IPS DF 6.9 (cell line): ENCODE measurements around the gene KIF9.
"Not testable (repeated sequence)": the region's sequence is repeated elsewhere in the genome, so short reads cannot be mapped to it uniquely, and the experiment has no call there.

Source experiments
- DNase-seq: peaks from one replicate; pipeline ENCODE4 v3.0.0-alpha.2; 2013; ENCODE audit warnings: low read depth, low spot score
- H3K27ac ChIP-seq: one replicate; pipeline ENCODE4 v1.5.1; 2013; ENCODE audit warnings: low read length, control low read depth
- H3K27me3 ChIP-seq: 2 replicates; pipeline ENCODE4 v1.6.1; 2013; ENCODE audit warnings: mild to moderate bottlenecking, low read length; ENCODE audit not compliant: control insufficient read depth, insufficient read depth
- H3K36me3 ChIP-seq: 2 replicates; pipeline ENCODE4 v1.6.1; 2013; ENCODE audit warnings: low read length; ENCODE audit not compliant: control insufficient read depth, insufficient read depth
- H3K4me1 ChIP-seq: 2 replicates; pipeline ENCODE4 v1.6.1; 2013; ENCODE audit warnings: low read length; ENCODE audit not compliant: control insufficient read depth, insufficient read depth
- H3K4me3 ChIP-seq: 2 replicates; pipeline ENCODE4 v1.5.1; 2013; ENCODE audit warnings: mild to moderate bottlenecking, low read length
- H3K9me3 ChIP-seq: 2 replicates; pipeline ENCODE4 v1.6.1; 2013; ENCODE audit warnings: low read length, inconsistent platforms; ENCODE audit not compliant: control insufficient read depth, insufficient read depth
- WGBS: extraction: QIAGEN DNeasy Blood & Tissue Kit; methylation state at CpG from one replicate; pipeline ENCODE4 v1.1.7; 2013; ENCODE audit warnings: mixed read lengths, missing lambda C conversion rate; ENCODE audit not compliant: insufficient read length, insufficient coverage; 5-methylcytosine and 5-hydroxymethylcytosine counted together

Gene KIF9

DNA sequence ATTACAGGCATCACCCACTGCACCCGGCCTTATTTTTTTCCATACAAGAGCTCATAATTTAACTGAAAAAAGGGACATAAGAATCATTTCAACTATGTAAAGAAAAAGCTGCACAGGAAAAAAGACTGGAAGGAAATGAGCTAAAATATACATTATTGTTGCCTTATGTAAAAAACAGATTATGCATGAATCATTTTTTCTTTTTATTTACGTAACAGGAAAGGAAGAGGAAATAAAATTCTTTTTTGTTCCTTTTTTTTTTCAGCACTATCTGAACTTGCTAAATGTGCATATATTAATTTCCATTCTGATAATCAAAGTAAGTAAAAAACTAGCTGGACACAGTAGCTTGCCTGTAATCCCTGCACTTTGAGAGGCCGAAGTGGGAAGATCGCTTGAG is 12.1 kb downstream of the KIF9 start:
- DNase-seq = no peak
- Histone ChIP-seq H3K36me3 (no peaks in the 10 kb centered on the region), H3K27ac (no peak overlapping the region), H3K4me3 (no peak overlapping the region), H3K27me3 (no peaks in the 10 kb centered on the region), H3K4me1 (no peaks in the 10 kb centered on the region), H3K9me3 (no peaks in the 10 kb centered on the region)
- WGBS = no CpG with 5 or more reads among the region's 4 CpGs

GRCh38 chr3:47267490-47267824 is 15.1 kb downstream of the KIF9 start:
- Histone ChIP-seq H3K27me3 (no peaks in the 10 kb centered on the region), H3K36me3 (no peaks in the 10 kb centered on the region), H3K27ac (no peak overlapping the region), H3K4me1 (no peaks in the 10 kb centered on the region), H3K9me3 (no peaks in the 10 kb centered on the region), H3K4me3 (no peak overlapping the region)
- no peak for DNase-seq

GRCh38 chr3:47266709-47267489 is 15.7 kb downstream of the KIF9 start:
- WGBS = no CpG with 5 or more reads among the region's 11 CpGs
- Histone ChIP-seq H3K4me1 (no peaks in the 10 kb centered on the region), H3K27me3 (no peaks in the 10 kb centered on the region), H3K36me3 (no peaks in the 10 kb centered on the region), H3K9me3 (no peaks in the 10 kb centered on the region), H3K4me3 (no peak overlapping the region), H3K27ac (no peak overlapping the region)
- DNase-seq = no peak

GRCh38 chr3:47265725-47266428 is 16.7 kb downstream of the KIF9 start:
- no peak overlapping the region for H3K27ac ChIP-seq
- H3K9me3 ChIP-seq = no peaks in the 10 kb centered on the region
- H3K27me3 ChIP-seq = no peaks in the 10 kb centered on the region
- H3K4me3 ChIP-seq = no peak overlapping the region
- DNase-seq = no peak
- no peaks in the 10 kb centered on the region for H3K36me3 ChIP-seq
- WGBS = 100% methylated on average over 1 of the region's 10 CpGs
- H3K4me1 ChIP-seq = no peaks in the 10 kb centered on the region

GRCh38 chr3:47265008-47265407 is 17.6 kb downstream of the KIF9 start:
- H3K9me3 ChIP-seq = no peaks in the 10 kb centered on the region
- H3K27ac ChIP-seq = no peak overlapping the region
- no peak overlapping the region for H3K4me3 ChIP-seq
- H3K27me3 ChIP-seq = no peaks in the 10 kb centered on the region
- no peak for DNase-seq
- no peaks in the 10 kb centered on the region for H3K4me1 ChIP-seq
- H3K36me3 ChIP-seq = no peaks in the 10 kb centered on the region
- no CpG with 5 or more reads among the region's 1 CpG for whole genome bisulfite sequencing

DNA sequence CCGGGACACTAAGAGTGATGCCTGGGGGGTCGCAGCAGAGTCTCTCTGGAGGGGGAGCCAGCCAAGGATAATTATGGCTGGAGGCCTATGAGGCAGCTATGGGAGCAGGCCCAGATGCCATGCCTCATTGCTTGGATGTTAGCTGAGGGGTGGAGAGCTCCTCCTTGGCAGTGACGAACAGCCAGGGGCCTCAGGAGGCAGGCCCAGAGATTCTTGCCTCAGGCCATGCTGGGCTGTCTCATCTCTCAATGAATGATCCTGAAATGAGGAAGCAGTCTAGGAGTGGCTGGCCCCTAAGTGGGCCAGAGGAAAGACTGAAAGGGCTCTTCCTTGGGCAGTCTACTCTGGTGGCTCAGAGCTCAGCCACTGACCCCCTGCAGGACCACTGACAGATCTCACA is 21.3 kb downstream of the KIF9 start:
- H3K27me3 ChIP-seq = no peaks in the 10 kb centered on the region
- DNase-seq = no peak
- H3K27ac ChIP-seq = no peak overlapping the region
- H3K4me1 ChIP-seq = no peaks in the 10 kb centered on the region
- no peaks in the 10 kb centered on the region for H3K9me3 ChIP-seq
- no peaks in the 10 kb centered on the region for H3K36me3 ChIP-seq
- no peak overlapping the region for H3K4me3 ChIP-seq
- WGBS = no CpG with 5 or more reads among the region's 3 CpGs

GRCh38 chr3:47260605-47261004 is 22.0 kb downstream of the KIF9 start:
- Histone ChIP-seq H3K36me3 (no peaks in the 10 kb centered on the region), H3K4me3 (no peak overlapping the region), H3K4me1 (no peaks in the 10 kb centered on the region), H3K27ac (no peak overlapping the region), H3K9me3 (no peaks in the 10 kb centered on the region), H3K27me3 (no peaks in the 10 kb centered on the region)
- no peak for DNase-seq
- WGBS = no CpG with 5 or more reads among the region's 4 CpGs

DNA sequence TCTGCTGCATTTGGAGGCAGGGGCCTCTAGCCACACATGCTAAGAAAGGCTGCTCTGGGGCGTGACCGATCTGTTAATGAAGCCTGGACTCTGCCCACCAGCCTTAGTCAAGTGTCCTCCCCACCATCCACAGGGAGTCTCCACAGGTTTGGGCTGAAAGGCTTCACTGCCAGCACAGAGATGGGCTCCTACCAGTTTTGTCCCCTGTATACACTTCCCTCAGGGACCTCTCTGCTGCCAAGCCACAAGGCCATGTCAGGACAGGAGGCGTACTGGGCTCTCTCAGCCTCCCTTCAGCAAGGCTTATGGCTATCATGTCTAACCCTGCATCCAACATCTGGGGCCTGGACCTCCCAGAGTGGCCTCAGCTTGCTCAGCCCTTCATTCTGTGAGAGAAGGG is 23.5 kb downstream of the KIF9 start:
- no peak overlapping the region for H3K27ac ChIP-seq
- no peak for DNase-seq
- WGBS = no CpG with 5 or more reads among the region's 3 CpGs

DNA sequence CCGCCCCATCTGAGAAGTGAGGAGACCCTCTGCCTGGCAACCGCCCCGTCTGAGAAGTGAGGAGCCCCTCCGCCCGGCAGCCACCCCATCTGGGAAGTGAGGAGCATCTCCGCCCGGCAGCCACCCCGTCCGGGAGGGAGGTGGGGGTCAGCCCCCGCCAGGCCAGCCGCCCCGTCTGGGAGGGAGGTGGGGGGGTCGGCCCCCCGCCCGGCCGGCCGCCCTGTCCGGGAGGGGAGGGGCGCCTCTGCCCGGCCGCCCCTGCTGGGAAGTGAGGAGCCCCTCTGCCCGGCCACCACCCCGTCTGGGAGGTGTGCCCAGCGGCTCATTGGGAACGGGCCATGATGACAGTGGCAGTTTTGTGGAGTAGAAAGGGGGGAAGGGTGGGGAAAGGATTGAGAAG is 26.3 kb downstream of the KIF9 start:
- H3K4me1 ChIP-seq, DNase-seq, H3K36me3 ChIP-seq, H3K27ac ChIP-seq, H3K4me3 ChIP-seq, H3K9me3 ChIP-seq, H3K27me3 ChIP-seq: not testable (repeated sequence)
- no CpG with 5 or more reads among the region's 25 CpGs for WGBS

More for the DNA sequence above, 23.5 kb downstream of the KIF9 start:
- Histone ChIP-seq H3K36me3 (no peaks in the 10 kb centered on the region), H3K4me3 (no peak overlapping the region), H3K9me3 (no peaks in the 10 kb centered on the region), H3K27me3 (no peaks in the 10 kb centered on the region), H3K4me1 (no peaks in the 10 kb centered on the region)

DNA sequence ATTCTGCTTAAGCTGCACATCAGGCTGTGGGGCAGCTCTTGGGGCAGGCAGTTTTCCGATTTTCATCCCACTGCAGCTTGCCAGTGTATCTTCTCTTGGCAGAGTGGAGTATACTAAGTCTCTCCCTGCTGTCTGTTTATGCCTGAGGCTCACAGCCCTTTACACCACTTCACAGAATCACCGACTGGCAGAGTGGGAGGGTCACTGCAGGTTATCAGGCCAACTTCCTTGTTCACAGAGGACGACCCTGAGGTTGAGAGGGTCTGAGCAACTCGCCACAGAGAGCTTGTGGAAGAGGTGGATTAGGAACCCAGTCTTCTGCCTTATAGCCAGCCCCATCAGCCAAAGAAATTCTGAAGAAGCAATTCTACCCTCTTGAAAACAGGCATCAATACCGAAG is 30.9 kb downstream of the KIF9 start:
- no peaks in the 10 kb centered on the region for H3K9me3 ChIP-seq
- WGBS = no CpG with 5 or more reads among the region's 5 CpGs
- no peak for DNase-seq
- no peaks in the 10 kb centered on the region for H3K36me3 ChIP-seq
- no peak overlapping the region for H3K4me3 ChIP-seq
- H3K4me1 ChIP-seq = no peaks in the 10 kb centered on the region
- no peak overlapping the region for H3K27ac ChIP-seq
- no peaks in the 10 kb centered on the region for H3K27me3 ChIP-seq

- H3K27me3 ChIP-seq, H3K36me3 ChIP-seq, H3K9me3 ChIP-seq, DNase-seq, H3K4me1 ChIP-seq, H3K27ac ChIP-seq, H3K4me3 ChIP-seq: not testable (repeated sequence)
- WGBS = no CpG with 5 or more reads among the region's 3 CpGs
Observed at GRCh38 chr3:47251085-47251484, 31.5 kb downstream of the KIF9 start.
